IPS DF 4.7 (cell line): ENCODE measurements around the gene CPT1A.

Experiments
- DNase-seq: peaks from one replicate; pipeline ENCODE4 v3.0.0-alpha.2; 2013; ENCODE audit warnings: low spot score; ENCODE audit errors: extremely low read depth

The CPT1A gene

GRCh38 chr11:68761801-68762200 is 79.9 kb downstream of the CPT1A start:
- DNase-seq = no peak

- DNase-seq = no peak
Observed at GRCh38 chr11:68759991-68760390, 81.7 kb downstream of the CPT1A start.

- no peak for DNase-seq
Observed at GRCh38 chr11:68757711-68758110, 84.0 kb downstream of the CPT1A start.

- DNase-seq = no peak
Observed at GRCh38 chr11:68756171-68756766, 85.4 kb downstream of the CPT1A start.

- DNase-seq = no peak
Observed at GRCh38 chr11:68753300-68753699, 88.4 kb downstream of the CPT1A start.

- DNase-seq = no peak
Observed at GRCh38 chr11:68751331-68751856, 90.3 kb downstream of the CPT1A start, which contains the start of gene TESMIN. Gene TESMIN, minus strand, starts transcription at chr11:68751520. Its CDS starts 860 bp downstream, at chr11:68750660.

GRCh38 chr11:68751004-68751325 is 90.8 kb downstream of the CPT1A start:
- DNase-seq = no peak

- no peak for DNase-seq
Observed at GRCh38 chr11:68750195-68751003, 91.3 kb downstream of the CPT1A start.

- no peak for DNase-seq
Observed at GRCh38 chr11:68749229-68750123, 92.2 kb downstream of the CPT1A start.

- DNase-seq = no peak
Observed at GRCh38 chr11:68748061-68748460, 93.7 kb downstream of the CPT1A start.

GRCh38 chr11:68743539-68743938 is 98.2 kb downstream of the CPT1A start:
- DNase-seq = no peak

GRCh38 chr11:68741463-68741862 is 100.3 kb downstream of the CPT1A start:
- no peak for DNase-seq

- no peak for DNase-seq
Observed at GRCh38 chr11:68735646-68736045, 106.1 kb downstream of the CPT1A start.

- no peak for DNase-seq
Observed at GRCh38 chr11:68735125-68735524, 106.6 kb downstream of the CPT1A start.

- no peak for DNase-seq
Observed at GRCh38 chr11:68734111-68734510, 107.6 kb downstream of the CPT1A start.

GRCh38 chr11:68727783-68728182 is 113.9 kb downstream of the CPT1A start:
- no peak for DNase-seq

GRCh38 chr11:68724293-68724692 is 117.4 kb downstream of the CPT1A start:
- no peak for DNase-seq

GRCh38 chr11:68722143-68722542 is 119.6 kb downstream of the CPT1A start:
- DNase-seq = no peak

GRCh38 chr11:68721075-68721474 is 120.6 kb downstream of the CPT1A start:
- no peak for DNase-seq

- DNase-seq = no peak
Observed at GRCh38 chr11:68715456-68716122, 126.1 kb downstream of the CPT1A start.
